Measurements from ENCODE around the gene WDR90.
A peak's percentile ranks its signal among the peaks of the same experiment; 100 is the strongest.

WDR90 gene

DNA sequence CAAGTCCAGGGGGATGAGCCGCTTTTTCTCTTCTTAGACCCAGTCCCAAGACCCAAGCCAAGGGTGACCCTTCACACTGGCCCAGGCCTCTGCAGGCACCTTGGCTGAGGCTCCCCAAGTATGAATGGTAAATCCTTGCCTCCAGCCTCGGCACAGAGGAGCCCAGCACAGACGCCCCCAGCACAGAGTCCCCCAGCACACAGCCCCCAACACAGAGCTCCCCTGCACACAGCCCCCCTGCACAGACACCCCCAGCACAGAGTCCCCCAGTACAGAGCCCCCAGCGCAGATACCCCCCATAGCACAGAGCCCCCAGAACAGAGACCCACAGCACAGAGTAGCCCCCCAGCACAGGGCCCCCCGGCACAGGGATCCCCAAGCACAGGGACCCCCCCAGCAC lies 8.6 kb upstream of the WDR90 start:
- DNase-seq, result no peak

DNA sequence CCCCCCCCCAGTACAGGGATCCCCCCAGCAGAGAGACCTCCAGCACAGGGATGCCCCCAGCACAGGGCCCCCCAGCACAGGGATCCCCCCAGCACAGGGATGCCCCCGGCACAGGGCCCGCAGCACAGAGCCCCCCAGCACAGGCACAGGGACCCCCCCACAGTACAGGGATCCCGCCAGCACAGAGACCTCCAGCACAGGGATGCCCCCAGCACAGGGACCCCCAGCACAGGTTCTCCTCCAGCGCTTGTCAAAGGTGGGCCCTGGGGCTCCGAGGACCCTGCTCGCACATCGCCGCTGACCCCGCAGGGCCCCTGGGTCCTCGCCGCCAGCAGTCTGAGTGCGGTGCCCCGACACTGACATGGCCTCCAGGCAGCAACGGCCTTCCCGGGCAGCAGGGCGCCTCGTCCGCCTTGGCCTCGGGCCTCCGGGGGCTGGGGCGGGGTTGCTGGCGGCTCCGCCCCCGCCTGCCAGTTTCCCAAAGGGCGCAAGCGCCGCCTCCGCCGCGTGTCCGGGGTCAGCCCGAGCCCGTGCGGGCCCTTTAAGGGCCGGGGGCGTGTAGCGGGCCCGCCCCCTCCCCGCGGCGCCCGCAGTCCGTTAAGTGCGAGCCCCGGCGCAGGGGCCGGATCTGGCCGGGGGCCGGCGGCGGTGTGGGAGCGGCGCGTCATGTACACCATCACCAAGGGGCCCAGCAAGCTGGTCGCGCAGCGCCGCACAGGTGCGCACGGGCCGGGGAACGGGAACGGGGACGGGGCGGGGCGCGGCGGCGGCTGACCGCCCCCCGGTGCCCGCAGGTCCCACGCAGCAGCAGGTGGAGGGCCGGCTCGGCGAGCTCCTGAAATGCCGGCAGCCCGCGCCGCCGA lies 7.6 kb upstream of the WDR90 start, which contains the start of gene MCRIP2:
TSS of gene MCRIP2 (plus strand) at position 503 of the 863 bp plus-strand sequence. CDS start at position 667, 164 bp downstream.
- peak; percentile 42 for DNase-seq

DNA sequence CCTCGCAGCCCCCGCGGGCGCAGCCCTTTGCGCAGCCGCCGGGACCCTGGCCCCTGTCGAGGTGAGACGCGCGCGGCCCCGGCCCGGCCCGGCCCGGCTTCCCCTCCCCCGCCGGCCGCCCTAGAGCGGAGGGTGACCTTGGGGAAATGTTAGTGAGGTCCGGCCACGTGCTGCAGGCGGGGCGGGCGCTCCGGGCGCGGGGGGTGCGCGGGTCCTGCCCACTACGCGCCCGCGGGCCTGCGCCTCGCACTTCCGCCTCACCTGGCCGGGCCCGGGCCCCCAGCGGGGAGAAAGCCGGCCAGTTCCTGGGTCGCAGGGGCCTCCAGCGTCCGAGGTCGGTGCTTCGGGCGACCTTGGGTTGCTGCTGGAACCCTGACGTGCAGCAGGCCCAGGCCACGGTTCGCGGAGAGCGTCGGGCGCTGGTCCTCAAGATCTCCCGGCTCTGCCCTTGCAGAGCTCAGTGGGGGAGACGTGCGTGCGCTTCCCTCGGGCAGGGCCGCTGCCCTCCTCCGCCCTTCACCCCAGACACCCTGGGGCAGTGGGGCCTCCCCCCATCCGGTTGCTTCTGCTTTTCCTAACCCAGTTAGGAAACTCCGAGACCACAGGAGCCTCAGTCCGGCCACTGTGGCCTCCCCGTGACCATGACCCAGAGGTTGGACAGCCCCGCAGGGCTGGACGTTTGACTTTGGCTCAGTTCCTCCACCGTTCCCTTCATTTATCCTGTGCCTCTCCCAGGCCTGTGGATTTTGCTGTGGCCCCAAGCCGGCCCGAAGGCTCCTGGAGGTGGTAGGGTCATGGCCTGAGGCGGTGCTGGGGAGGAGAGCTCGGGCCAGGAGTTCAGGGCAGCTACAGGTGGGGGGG lies 6.7 kb upstream of the WDR90 start:
- DNase-seq, result no peak

DNA sequence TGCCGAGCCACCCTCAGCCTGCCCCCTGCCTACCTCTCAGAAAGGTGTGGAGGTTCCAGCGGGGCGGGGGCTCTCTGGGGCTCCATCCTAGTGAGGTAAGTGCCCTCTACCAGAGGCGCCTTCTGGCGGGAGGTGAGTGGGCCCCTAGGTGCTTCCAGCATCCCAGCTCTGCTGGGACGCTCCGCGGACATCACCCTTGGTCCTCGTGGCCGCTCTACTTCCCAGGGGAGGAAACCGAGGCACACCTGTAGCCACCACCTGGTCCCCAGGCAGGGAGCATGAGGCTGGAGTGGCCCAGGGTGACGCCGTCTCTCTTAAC lies 6.2 kb upstream of the WDR90 start:
- DNase-seq, result no peak

DNA sequence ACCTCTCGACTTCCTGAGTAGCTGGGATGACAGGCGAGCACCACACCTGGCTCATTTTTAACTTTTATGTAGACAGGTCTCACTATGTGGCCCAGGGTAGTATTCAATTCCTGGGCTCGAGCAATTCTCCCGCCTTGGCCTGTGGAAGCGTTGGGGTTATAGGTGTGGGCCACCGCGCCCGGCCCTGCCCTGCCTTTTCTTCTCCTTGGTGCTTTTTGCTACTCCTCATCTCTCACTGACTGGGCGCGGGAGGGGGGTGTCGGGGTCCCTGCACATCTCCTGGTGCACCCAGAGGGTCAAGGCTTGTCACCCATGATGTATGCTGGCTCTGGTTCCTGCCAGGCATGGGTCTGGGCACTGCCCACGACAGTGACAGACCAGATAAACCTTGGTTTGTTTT lies 4.6 kb upstream of the WDR90 start:
- no peak for DNase-seq

DNA sequence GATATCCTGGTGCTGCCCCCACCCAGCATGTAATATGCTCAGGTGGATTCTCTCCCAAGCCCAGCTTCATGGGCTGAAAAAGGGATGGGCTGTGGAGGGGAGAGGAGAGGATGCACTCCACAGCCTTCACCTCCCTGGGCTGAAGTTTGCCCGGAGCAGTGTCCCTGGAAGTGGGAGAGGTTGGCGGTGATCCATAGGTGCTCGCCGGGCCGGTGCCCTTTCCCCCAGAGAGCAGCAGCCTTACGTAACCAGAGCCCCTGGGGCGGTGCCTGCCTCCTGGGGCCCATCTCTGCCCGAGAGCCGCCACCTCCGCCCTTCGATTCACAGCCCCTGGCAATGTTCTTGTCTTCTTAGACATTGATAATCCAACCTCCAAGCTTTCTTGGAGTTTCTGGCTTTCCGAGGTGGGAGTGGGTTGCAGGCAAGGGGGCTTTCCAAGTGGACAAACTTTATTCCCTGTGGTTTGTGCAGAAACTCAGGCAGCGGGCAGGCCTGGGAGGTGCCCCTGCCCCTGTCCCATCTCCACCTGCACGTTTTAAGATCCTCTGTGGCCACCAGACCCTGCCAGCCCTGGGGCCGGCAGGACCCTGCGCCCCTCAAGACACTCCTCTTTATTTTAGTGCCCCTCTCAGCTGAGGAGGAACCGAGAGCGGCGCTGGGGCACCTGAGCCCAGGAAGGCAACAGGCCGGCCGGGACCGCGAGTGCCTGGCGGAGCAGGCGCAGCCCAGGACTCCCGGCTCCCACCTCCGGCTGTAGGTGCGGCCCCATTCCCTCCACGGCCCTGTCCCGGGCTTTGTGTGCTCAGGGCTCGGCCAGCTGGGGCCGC lies 3.1 kb upstream of the WDR90 start:
- DNase-seq, result no peak

DNA sequence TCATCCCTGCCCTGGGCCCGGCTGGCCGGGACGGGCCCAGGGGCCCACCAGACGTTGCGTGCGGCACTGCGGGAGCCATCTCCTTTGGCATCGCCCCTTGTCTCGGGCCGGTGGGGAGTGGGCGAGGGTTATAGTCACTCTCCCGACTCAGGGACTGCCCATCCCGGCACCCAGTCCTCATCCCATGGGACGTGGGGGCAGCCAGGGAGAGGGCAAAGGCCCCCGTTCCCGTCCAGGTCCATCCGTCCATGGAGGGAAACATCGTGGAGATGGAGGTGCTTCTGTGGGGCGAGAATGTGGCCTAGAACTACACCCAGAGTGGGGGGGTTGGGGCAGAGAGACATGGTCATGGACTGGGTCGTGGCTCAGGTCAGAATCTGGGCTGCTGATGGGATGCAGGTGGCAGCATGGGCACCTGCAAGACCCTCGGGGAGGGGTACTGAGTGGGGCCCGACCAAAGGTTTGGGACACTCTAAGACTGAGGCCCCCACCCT lies 2.4 kb upstream of the WDR90 start:
- DNase-seq, result no peak

DNA sequence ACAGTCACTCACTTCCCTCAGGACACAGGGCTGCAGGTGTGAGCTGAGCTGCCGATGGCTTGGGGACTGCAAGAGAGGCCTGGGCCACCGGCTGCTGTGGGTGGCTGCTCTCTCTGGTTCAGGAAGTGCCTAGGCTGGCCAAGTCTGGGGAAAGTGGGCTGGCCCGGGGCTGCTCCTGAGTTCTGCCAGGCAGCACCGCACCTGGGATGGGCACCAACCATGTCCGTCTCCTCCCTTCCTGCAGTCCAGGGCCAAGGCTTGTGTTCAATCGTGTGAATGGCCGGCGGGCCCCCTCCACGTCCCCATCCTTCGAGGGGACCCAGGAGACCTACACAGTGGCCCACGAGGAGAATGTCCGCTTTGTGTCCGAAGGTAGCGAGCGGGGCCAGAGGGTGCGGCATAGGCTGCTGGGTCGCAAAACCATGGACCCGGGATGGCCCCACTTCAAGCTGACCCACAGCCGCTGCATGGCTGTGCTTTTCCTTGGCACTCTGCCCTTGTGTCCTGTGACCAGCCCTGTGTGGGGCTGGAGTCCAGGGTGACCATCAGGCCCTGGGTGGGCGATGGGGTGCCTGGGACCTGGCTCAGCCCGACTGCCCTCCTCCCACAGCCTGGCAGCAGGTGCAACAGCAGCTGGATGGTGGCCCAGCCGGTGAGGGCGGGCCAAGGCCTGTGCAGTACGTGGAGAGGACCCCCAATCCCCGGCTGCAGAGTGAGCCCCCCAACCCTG lies 1.8 kb upstream of the WDR90 start:
- DNase-seq, result no peak

DNA sequence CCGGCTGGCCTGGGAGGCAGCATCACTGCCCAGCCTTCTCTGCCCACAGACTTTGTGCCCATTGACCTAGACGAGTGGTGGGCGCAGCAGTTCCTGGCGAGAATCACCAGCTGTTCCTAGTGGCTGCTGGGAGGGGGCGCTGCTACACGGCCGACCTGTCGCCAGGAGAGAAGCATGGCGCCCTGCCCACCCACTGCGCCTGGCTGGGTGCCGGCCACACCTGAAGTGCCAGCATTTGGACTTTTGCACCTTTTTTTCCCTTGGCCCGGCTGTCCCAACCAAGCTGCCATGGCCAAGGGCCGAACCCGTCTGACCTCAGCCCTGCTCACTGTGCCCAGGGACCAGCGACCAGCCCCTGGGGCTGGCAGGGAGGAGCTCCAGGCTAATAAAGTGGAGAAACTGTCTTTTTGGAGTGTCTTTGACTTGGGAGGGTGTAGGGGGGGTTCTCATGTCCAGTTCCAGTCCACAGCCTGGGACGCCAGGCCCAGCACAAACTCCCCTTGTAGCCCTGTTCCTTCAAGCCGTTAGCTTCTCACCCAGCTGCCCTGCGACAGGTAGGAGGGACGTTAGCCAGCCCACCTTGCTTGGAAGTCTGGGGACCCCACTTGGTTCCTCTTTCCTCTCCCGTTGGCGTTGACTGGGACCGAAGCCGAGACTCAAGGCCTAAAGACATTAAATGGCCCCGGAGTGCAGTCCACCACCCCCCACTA lies 939 bp upstream of the WDR90 start:
- DNase-seq, result peak; percentile 67

DNA sequence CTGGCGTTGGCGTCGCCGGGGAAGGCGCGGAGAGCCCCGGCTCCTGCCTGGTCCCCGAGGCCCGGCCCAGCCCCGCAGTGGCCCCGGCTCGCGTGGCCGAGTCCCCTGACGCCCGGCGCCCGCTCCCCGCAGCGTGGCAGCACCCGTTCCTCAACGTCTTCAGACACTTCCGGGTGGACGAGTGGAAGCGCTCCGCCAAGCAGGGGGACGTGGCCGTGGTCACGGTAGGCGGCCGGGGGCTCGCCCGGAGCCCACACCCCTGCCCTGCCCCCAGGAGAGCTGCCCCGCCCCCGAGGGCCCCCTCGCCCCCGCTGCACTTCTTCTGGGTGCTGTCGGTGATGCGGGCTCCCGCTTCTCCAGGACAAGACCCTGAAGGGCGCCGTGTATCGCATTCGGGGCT lies 466 bp downstream of the WDR90 start:
- DNase-seq, result no peak

DNA sequence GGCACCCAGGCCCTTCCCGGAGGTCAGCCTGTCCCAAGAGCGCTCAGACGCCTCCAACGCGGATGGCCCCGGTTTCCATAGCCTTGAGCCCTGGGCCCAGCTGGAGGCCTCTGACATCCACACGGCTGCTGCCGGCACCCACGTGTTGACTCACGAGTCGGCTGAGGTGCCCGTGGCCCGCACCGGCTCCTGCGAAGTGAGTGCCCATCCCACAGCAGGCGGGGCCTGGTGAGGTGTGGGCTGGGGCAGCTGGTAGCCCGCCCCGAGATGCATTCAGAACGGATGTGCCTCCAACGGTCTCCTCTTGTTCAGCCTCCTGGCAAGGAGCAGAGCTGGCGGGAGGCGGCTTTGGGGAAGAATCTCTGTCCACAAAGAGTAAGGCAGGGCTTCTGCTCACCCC lies 2.7 kb downstream of the WDR90 start:
- no peak for DNase-seq

DNA sequence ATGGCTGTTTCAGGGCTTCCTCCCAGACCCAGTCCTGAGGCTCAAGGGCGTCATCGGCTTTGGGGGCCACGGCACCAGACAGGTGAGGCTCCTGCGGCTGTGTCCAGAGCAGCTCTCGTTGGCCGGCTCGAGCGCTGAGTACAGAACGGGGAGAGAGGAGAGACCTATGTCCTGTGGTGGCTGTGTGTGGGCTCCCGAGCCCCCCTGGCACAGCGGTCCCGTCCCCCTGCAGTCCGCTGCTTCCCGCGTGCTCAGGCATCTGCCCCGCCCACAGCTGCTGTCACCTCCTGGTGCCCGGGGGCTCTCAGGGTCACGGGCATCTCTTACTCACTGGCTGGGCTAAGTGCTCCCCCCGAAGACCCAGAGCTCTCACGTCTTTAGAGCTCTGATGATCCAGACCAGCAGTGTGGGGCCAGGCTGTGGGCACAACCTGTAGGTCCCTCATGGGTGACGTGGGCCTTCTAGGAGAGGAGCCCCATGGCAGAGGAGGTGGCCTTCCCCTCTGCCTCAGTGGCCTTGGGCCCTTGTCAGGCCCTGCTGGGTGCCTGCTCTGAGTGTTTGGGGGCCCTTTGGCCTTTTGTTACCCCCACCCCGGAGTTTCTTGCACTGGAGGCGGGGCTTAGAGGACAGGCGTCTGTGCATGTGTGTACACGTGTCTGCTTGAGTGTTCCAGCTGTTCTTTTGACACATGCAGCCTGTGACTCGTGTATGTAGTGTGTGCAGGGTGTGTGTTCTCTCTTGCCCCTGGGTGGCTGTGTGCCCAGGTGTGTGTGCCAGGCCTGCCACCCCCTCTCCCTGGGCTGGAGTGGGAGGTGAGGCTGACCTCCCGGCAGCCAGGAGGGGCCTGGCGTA lies 3.5 kb downstream of the WDR90 start:
- DNase-seq, result no peak

DNA sequence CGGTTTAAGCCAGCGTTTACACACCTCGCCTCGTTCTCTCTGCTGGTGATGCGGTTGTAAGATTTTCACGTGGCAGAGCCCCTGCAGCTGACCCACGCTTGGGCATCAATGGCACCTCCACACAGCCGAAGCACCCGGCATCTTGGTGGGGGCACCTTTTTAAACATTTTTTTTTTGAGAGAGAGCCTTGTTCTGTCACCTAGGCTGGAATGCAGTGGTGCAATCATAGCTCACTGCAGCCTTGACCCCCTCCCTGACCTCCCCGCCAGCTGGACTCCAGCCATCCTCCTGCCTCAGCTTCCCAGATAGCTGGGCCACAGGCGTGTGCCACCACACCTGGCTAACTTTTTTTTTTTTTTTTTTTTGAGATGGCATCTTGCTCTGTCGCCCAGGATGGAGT lies 4.9 kb downstream of the WDR90 start:
- DNase-seq, result no peak

DNA sequence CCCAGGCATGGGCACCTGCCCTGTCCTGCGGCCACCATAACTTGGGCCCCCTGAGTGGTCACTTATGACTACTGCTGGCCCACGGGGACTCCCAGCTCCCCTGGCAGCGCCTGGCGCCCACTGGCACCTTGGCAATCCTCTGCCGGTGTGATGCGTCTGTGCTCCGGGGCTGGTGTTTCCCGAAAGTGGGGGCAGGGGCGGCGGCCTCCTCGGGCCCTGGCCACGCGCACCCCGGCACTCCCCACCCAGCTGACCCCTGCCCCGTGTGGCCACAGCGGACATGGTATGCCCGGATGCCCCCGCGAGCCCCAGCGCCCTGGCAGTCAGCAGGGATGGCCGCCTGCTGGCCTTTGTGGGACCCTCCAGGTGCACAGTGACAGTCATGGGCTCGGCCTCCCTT lies 8.3 kb downstream of the WDR90 start:
- DNase-seq, result no peak

DNA sequence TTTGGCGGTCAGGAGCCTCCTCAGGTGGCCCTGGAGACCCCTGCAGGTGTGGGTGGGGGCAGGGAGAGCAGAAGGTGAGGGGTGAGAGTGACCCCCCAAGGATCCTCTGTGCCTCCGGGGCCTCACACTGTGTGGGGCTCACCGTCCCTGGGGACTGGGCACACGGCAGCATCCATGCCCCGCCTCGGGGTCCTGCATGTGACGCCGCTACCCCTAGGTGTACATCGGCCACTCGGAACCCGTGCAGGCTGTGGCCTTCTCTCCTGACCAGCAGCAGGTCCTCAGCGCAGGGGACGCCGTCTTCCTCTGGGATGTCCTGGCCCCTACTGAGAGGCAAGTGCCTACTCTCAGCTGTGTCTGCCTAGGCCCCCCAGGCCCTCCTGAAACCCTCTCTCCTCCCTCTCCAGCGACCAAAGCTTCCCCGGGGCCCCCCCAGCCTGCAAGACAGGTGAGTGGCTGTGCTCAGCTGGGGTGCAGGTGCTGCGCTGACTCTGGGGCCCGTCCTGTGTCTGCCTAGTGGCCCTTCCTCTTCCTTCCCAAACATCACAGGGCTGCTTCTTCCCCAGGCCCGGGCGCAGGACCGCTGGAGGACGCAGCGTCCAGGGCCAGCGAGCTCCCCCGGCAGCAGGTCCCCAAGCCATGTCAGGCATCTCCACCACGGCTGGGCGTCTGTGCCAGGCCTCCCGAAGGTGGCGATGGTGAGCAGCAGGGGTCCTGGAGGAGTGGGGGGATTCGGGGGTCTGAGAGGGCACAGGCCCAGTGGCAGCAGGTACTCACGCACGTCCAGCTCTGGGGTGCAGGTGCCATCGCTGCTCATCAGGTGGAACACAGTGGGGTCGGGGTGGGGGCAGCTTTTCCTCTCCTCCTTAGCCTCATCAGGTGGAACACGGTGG lies 9.8 kb downstream of the WDR90 start:
- DNase-seq, result no peak

DNA sequence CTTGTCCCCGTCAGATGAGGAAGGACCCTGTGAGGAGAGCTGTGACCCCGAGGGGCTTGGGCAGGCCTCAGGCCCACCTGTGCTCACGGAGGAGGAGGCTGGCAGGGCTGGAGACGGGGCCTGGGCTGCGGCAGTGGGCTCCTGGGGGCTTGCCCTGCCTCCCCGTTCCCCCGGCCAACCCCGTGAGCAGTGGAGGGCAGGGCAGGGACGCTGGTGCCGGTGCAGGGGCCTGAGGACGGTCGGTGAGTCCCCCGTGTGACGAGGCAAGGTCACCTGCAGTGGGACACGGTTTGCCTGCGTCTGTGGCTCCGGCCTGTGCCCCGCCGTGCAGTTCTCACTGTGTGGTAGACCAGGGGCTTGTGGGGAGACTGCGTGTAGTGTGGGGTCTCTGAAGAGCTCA lies 10.5 kb downstream of the WDR90 start:
- no peak for DNase-seq

DNA sequence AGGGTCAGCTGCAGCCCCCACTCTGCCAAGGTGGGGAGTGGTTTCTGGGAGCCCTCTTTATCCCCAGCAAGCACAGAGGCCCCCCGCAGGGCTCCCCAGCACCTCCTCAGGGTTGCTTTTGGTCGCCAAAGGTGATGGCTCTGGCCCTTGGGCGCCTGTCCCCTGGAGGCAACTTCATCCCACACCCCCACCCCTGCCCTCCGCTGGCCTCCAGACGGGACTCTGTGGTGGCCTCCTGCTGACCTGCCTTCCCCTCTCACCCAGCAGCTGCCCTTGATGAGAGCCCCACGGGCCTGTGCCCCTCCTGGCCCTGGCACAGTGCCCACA lies 10.9 kb downstream of the WDR90 start:
- DNase-seq, result no peak

DNA sequence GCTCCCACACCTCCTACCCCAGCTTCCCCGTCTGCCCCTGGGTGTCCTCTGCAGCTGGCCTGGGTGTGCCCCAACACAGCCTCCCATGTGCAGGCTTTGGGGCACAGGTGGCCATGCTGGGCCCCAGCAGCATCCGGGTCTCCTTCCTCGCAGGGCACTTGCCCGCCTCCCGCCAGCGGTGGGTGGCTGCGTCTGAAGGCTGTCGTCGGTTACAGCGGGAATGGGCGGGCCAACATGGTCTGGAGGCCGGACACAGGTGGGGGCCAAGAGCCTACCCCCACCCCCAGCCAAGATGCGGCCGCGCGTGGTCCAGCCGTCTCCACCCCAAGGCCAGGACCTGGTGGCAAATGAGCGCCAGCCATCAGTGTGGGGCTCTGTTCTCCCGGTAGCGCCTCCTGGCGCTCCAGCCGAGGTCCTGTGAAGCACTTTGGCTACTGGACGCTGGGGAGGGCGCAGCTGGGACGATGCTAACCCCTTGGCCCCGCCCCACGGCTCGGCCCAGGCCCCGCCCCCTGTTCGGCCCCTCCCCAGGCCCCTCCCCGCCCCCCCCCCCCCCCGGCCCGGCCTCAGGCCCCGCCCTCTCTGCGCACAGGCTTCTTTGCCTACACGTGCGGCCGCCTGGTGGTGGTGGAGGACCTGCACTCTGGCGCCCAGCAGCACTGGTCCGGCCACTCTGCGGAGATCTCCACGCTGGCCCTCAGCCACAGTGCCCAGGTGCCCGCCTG lies 11.5 kb downstream of the WDR90 start:
- no peak for DNase-seq

DNA sequence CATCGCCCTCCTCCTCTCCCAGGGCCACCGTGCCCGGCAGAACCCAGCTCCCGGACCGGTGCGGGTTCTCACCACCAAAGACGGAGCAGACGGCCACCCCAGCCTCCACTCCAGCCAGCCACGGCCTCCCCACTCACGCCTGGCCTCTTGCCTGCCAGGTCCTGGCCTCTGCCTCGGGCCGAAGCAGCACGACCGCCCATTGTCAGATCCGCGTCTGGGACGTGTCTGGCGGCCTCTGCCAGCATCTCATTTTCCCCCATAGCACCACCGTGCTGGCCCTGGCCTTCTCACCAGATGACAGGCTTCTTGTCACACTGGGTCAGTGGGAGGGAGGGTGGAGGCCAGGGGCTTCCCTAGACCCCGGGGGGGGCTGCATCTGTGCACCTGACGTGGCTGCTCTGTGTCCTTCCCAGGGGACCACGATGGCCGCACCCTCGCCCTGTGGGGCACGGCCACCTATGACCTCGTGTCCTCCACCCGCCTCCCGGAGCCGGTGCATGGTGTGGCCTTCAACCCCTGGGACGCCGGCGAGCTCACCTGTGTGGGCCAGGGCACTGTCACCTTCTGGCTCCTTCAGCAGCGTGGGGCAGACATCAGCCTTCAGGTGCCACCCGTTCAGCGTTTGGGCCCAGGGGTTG lies 12.1 kb downstream of the WDR90 start:
- DNase-seq, result no peak
